C4-2B (cell line): ENCODE results near the gene LILRB3.
A peak's percentile ranks its signal among the peaks of the same experiment; 100 is the strongest.
"Not testable (repeated sequence)": the region's sequence is repeated elsewhere in the genome, so short reads cannot be mapped to it uniquely, and the experiment has no call there.

Experiments
- H3K27ac ChIP-seq: fragments of 450-650 bp; 2 replicates; pipeline ENCODE4 v1.5.1; 2017
- ZFX ChIP-seq: fragments of 450-650 bp; IDR thresholded peaks from 2 replicates; pipeline ENCODE4 v1.6.1; 2017
- TF ChIP-seq, protein P1 (sequence below): fragments of 450-650 bp; conservative IDR thresholded peaks from 2 replicates; pipeline ENCODE4 v1.5.1; 2017; ENCODE audit warnings: mild to moderate bottlenecking

The LILRB3 gene

GRCh38 chr19:54231077-54231931, 8.5 kb upstream of the LILRB3 start:
- TF ChIP-seq ZFX = no peak
- TF ChIP-seq, protein P1, sequence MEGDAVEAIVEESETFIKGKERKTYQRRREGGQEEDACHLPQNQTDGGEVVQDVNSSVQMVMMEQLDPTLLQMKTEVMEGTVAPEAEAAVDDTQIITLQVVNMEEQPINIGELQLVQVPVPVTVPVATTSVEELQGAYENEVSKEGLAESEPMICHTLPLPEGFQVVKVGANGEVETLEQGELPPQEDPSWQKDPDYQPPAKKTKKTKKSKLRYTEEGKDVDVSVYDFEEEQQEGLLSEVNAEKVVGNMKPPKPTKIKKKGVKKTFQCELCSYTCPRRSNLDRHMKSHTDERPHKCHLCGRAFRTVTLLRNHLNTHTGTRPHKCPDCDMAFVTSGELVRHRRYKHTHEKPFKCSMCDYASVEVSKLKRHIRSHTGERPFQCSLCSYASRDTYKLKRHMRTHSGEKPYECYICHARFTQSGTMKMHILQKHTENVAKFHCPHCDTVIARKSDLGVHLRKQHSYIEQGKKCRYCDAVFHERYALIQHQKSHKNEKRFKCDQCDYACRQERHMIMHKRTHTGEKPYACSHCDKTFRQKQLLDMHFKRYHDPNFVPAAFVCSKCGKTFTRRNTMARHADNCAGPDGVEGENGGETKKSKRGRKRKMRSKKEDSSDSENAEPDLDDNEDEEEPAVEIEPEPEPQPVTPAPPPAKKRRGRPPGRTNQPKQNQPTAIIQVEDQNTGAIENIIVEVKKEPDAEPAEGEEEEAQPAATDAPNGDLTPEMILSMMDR = peak; percentile 99
- no peak overlapping the region for H3K27ac ChIP-seq

GRCh38 chr19:54230031-54230430, 7.2 kb upstream of the LILRB3 start:
- no peak overlapping the region for H3K27ac ChIP-seq
- no peak for TF ChIP-seq ZFX
- TF ChIP-seq, protein P1 = no peak

DNA sequence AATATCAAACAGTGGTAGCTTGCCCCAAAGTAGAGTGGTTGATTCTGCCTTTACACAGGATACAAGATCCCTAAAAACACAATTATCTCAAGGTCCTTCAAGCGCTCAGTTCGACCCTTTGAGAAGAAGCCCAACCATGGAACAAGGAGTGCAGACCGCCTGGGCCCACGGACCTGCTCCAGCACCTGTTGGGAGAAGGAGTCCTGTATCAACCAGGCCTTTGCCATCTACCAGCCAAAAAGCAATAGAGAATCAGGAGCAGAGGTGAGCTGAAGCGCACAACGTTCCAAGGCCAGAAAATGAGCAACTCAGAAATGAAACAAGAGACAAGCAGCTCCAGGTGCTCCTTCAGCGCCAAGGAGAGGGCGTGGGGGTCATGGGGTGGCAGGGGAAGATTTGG, 6.3 kb upstream of the LILRB3 start:
- H3K27ac ChIP-seq = no peak overlapping the region
- TF ChIP-seq ZFX = no peak
- TF ChIP-seq, protein P1 = no peak

DNA sequence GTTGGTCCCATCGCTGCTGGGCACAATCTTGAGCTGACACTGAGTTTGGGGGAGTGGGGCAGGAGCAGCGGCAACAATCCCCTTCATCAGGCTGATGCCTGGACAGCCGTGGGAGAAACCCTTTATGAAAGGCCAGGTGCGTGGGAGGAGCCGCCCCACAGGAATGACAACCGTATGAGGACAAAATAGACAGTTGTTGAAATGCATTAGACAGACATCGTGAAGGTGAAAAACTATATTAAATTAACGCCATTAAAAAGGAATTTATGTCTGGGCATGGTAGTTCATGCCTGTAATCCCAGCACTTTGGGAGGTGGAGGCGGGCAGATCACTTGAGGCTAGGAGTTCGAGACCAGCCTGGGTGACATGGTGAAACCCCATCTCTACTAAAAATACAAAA, 1.8 kb upstream of the LILRB3 start:
- not testable (repeated sequence) for H3K27ac ChIP-seq

- not testable (repeated sequence) for H3K27ac ChIP-seq
Measured at GRCh38 chr19:54223937-54224281, 1.1 kb upstream of the LILRB3 start.

GRCh38 chr19:54223277-54223936, 600 bp upstream of the LILRB3 start:
- H3K27ac ChIP-seq = not testable (repeated sequence)

DNA sequence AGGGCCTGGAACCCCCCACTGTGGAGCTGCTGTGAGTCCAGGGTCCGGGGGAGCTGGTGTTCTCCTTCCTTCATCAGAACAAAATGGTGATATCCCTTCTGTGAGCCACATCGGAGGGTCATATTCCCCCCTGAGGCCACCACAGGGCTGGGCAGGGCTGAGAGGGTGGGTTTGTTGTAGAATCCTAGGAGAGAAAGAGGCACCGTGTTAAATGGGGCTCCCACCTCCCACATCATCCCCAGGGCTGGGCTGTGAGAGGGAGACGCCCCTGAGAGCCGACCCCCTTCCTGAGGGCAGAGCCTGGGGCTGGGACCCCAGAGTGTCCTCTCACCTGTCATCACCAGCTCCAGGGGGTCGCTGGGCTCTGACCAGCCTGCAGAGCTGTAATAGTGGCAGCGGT, 860 bp downstream of the LILRB3 start:
- not testable (repeated sequence) for H3K27ac ChIP-seq

- not testable (repeated sequence) for H3K27ac ChIP-seq
Measured at GRCh38 chr19:54219702-54220101, 3.1 kb downstream of the LILRB3 start.

- TF ChIP-seq, protein P1 = no peak
- no peak for TF ChIP-seq ZFX
- H3K27ac ChIP-seq = no peak overlapping the region
Measured at GRCh38 chr19:54218960-54219661, 3.7 kb downstream of the LILRB3 start.

DNA sequence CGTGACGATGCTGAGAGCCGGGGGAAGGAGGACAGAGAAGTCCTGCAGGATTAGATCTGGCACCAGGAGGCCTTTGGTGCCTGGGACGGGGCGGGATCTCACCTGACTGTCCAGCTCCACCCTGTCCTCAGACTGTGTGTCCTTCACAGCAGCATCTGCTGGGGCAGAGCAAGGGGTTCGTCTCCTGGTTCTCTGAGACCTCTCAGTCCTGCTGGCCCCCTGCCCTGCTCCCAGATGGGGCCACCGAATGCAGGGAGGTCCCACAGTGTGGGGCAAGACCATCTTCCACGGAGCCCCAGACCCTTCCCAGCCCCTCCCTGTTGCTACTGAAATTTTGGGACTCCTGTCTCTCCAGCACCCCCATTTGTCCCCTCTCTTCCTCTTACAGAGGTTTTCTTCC, 4.5 kb downstream of the LILRB3 start:
- no peak overlapping the region for H3K27ac ChIP-seq
- no peak for TF ChIP-seq ZFX
- TF ChIP-seq, protein P1 = no peak

DNA sequence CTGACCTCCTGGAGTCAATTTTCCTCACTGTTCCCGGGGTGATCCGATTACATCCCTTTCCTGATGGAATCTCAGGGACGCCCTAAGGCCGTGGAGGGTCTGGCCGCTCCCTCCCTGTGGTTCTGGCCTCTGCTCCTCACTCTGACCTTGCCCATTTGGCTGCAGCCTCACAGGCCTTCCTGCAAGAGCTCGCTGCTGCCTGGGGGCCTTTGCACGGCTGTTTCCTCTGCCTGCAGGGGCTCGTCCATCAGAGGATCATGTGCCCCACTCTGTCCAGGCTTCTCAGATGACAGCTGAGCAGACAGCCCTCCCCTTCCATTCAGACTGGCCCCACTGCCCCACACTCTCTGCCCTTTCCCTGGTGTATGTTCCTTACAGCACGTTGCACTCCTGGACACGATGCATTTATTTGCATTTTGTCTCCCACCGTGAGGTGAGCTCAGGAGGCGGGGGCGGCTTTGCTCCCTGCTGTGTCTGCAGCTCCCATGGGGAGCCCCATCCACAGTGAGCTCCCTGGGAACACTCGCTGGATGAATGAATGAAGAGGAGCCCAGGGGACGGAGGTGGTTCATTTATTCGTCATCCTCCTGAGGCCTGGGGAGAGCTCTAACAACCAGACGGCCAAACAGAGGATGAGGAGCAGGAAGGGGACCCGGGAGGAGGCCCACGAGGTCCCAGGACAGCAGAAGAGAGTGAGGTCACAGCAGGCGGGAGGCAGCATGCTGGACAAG, 5.1 kb downstream of the LILRB3 start:
- not testable (repeated sequence) for H3K27ac ChIP-seq
